Breast epithelium (tissue), 3 donors: ENCODE measurements around the gene KLF15.

Experiments used
- POLR2A ChIP-seq: fragments of 450-650 bp; IDR thresholded peaks from one replicate; pipeline ENCODE4 v1.6.1; 2016; ENCODE audit warnings: antibody characterized with exemption, mild to moderate bottlenecking, moderate library complexity
- POLR2AphosphoS5 ChIP-seq, 3 donors: sonication (generic); formaldehyde crosslinking; IDR thresholded peaks; one replicate each; pipeline ENCODE4 v1.6.1; 2017; ENCODE audit warnings: antibody characterized with exemption in 3 of 3
- TF ChIP-seq, protein P1 (sequence below), 3 donors: fragments of 450-650 bp; IDR thresholded peaks; one replicate each; pipeline ENCODE4 v1.5.1; 2016 to 2017; ENCODE audit warnings: antibody characterized with exemption in 3 of 3, mild to moderate bottlenecking in 3 of 3, moderate library complexity in 3 of 3

DNA sequence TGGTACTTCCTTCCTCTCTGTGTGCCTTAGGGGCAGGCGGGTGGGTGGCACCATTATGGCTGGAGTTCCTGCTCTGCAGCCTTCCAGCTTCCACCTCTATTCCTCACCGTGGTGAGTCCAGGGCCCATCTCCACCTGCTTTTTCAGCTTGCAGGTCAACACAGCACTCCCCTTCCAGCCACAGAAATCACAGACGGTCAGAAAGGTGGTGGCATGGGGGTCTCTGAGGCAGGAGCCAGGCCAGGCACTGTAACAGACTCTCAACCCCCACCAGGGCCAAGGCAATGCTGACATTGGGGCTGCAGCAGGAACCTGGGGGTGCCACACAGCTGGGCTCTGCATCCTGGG lies 16.6 kb downstream of the KLF15 start:
- TF ChIP-seq, protein P1, sequence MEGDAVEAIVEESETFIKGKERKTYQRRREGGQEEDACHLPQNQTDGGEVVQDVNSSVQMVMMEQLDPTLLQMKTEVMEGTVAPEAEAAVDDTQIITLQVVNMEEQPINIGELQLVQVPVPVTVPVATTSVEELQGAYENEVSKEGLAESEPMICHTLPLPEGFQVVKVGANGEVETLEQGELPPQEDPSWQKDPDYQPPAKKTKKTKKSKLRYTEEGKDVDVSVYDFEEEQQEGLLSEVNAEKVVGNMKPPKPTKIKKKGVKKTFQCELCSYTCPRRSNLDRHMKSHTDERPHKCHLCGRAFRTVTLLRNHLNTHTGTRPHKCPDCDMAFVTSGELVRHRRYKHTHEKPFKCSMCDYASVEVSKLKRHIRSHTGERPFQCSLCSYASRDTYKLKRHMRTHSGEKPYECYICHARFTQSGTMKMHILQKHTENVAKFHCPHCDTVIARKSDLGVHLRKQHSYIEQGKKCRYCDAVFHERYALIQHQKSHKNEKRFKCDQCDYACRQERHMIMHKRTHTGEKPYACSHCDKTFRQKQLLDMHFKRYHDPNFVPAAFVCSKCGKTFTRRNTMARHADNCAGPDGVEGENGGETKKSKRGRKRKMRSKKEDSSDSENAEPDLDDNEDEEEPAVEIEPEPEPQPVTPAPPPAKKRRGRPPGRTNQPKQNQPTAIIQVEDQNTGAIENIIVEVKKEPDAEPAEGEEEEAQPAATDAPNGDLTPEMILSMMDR (IDR thresholded peaks at IDR 0.05), result no peak
- TF ChIP-seq POLR2A, result no peak
- no peak for TF ChIP-seq POLR2AphosphoS5 (IDR thresholded peaks at IDR 0.05)
